Neural cell (in vitro differentiated cells): ENCODE data around the gene TGFBR3.

Experiments
- CTCF ChIP-seq: fragments of 450-650 bp; IDR thresholded peaks from 2 replicates; pipeline ENCODE4 v1.5.1; 2014; ENCODE audit warnings: antibody characterized with exemption, mild to moderate bottlenecking, moderate library complexity; ENCODE audit not compliant: poor library complexity, severe bottlenecking
- EZH2 ChIP-seq: fragments of 200-600, 300-800 bp; shearing (Covaris generic), sonication (generic); IDR thresholded peaks from 2 replicates; pipeline ENCODE4 v1.6.1; 2014; ENCODE audit warnings: antibody characterized with exemption, low read length, borderline replicate concordance, mild to moderate bottlenecking; ENCODE audit not compliant: insufficient read depth, poor library complexity, severe bottlenecking
- MXI1 ChIP-seq: fragments of 450-650 bp; conservative IDR thresholded peaks from 2 replicates; pipeline ENCODE4 v1.6.1; 2014; ENCODE audit warnings: antibody characterized with exemption, mild to moderate bottlenecking; ENCODE audit not compliant: poor library complexity, severe bottlenecking
- REST ChIP-seq: IDR thresholded peaks from 2 replicates; pipeline ENCODE4 v1.6.1; 2012; ENCODE audit warnings: borderline replicate concordance
- TAF1 ChIP-seq: IDR thresholded peaks from 2 replicates; pipeline ENCODE4 v1.6.1; 2012; ENCODE audit warnings: low read depth

- no peak for TF ChIP-seq CTCF
- TF ChIP-seq MXI1 = no peak
- TF ChIP-seq EZH2 = no peak
- no peak for TF ChIP-seq TAF1
- no peak for TF ChIP-seq REST
Measured at GRCh38 chr1:91717839-91718238, 168.1 kb downstream of the TGFBR3 start.
